HG02588 (cell line): ENCODE data around the gene CRCP.
"Not testable (repeated sequence)": the region's sequence is repeated elsewhere in the genome, so short reads cannot be mapped to it uniquely, and the experiment has no call there.

Experiments used
- ATAC-seq: cut with Tn5 transposase; IDR thresholded peaks from one replicate; pipeline ENCODE4 v1.9.1; 2021; ENCODE audit warnings: mild to moderate bottlenecking, moderate library complexity; ENCODE audit not compliant: unreplicated experiment

Gene CRCP

GRCh38 chr7:66114743-66115649 lies at the start of gene CRCP:
TSS of gene CRCP (plus strand) at chr7:66114847. CDS start at chr7:66114963, 116 bp downstream.
- ATAC-seq: peak; percentile 82

- ATAC-seq: no peak
Observed at GRCh38 chr7:66069732-66070131, 44.9 kb upstream of the CRCP start.

GRCh38 chr7:66070222-66070621 lies 44.4 kb upstream of the CRCP start:
- no peak for ATAC-seq

- not testable (repeated sequence) for ATAC-seq
Observed at GRCh38 chr7:66072208-66072607, 42.4 kb upstream of the CRCP start.

GRCh38 chr7:66075590-66076461 lies 38.8 kb upstream of the CRCP start, which contains the start of gene ASL:
TSS of gene ASL (plus strand) at chr7:66075819. CDS start at chr7:66076082, 263 bp downstream.
- ATAC-seq: peak; percentile 99

GRCh38 chr7:66076462-66077329 lies 38.0 kb upstream of the CRCP start:
- no peak for ATAC-seq

- no peak for ATAC-seq
Observed at GRCh38 chr7:66078067-66078466, 36.6 kb upstream of the CRCP start.

- ATAC-seq: no peak
Observed at GRCh38 chr7:66082083-66082482, 32.6 kb upstream of the CRCP start.

- ATAC-seq: no peak
Observed at GRCh38 chr7:66082886-66083415, 31.7 kb upstream of the CRCP start.

GRCh38 chr7:66083677-66084076 lies 31.0 kb upstream of the CRCP start:
- no peak for ATAC-seq

- no peak for ATAC-seq
Observed at GRCh38 chr7:66088861-66089838, 25.5 kb upstream of the CRCP start.

- ATAC-seq: no peak
Observed at GRCh38 chr7:66092654-66093053, 22.0 kb upstream of the CRCP start.

- no peak for ATAC-seq
Observed at GRCh38 chr7:66095010-66095409, 19.6 kb upstream of the CRCP start.

- no peak for ATAC-seq
Observed at GRCh38 chr7:66099232-66099550, 15.5 kb upstream of the CRCP start.

GRCh38 chr7:66099551-66100407 lies 14.9 kb upstream of the CRCP start:
- ATAC-seq: peak; percentile 62

- no peak for ATAC-seq
Observed at GRCh38 chr7:66100408-66101050, 14.1 kb upstream of the CRCP start.

GRCh38 chr7:66102168-66102567 lies 12.5 kb upstream of the CRCP start:
- not testable (repeated sequence) for ATAC-seq

GRCh38 chr7:66103994-66104393 lies 10.7 kb upstream of the CRCP start:
- not testable (repeated sequence) for ATAC-seq
